GM23338 (cell line): ENCODE data around the gene IFNLR1.

ENCODE experiments used
- CREB1 ChIP-seq: fragments of 250-450 bp; sonication (Bioruptor Pico); IDR thresholded peaks from 2 replicates; pipeline ENCODE4 v1.5.0; 2020; ENCODE audit warnings: low read depth, mild to moderate bottlenecking, moderate library complexity
- CTCF ChIP-seq, 2 experiments: fragments of 200-600 bp in 1 of 2; sonication (generic) in 1 of 2; conservative IDR thresholded peaks; 2 replicates each; pipeline versions ENCODE4 v1.5.1 to v1.6.1; 2016 to 2017; ENCODE audit warnings: antibody characterized with exemption in 2 of 2, low read depth in 2 of 2, mild to moderate bottlenecking in 2 of 2, moderate library complexity in 1 of 2
- EZH2 ChIP-seq: fragments of 200-600 bp; sonication (generic); IDR thresholded peaks from one replicate; pipeline ENCODE4 v1.8.0; 2017; ENCODE audit warnings: antibody characterized with exemption, mild to moderate bottlenecking, low read depth; ENCODE audit not compliant: unreplicated experiment
- EZH2phosphoT487 ChIP-seq: fragments of 200-600 bp; sonication (generic); IDR thresholded peaks from one replicate; pipeline ENCODE4 v1.8.1; 2018; ENCODE audit warnings: antibody characterized with exemption; ENCODE audit not compliant: unreplicated experiment
- JUNB ChIP-seq: IDR thresholded peaks from one replicate; pipeline ENCODE4 v1.6.1; 2016; ENCODE audit warnings: antibody characterized with exemption; ENCODE audit not compliant: unreplicated experiment
- NANOG ChIP-seq: IDR thresholded peaks from 2 replicates; pipeline ENCODE4 v1.6.1; 2016; ENCODE audit warnings: antibody characterized with exemption, borderline replicate concordance
- POLR2AphosphoS5 ChIP-seq: IDR thresholded peaks from 2 replicates; pipeline ENCODE4 v1.6.1; 2016; ENCODE audit warnings: antibody characterized with exemption, low read depth
- ZNF114 ChIP-seq: fragments of 250-450 bp; sonication (Bioruptor Pico); IDR thresholded peaks from 2 replicates; pipeline ENCODE4 v1.5.0; 2020; ENCODE audit warnings: mild to moderate bottlenecking, moderate library complexity
- ZNF331 ChIP-seq: fragments of 250-450 bp; sonication (Bioruptor Pico); IDR thresholded peaks from 2 replicates; pipeline ENCODE4 v1.5.0; 2020; ENCODE audit warnings: low read depth, mild to moderate bottlenecking, moderate library complexity
- TF ChIP-seq, protein P1 (sequence below): IDR thresholded peaks from one replicate; pipeline ENCODE4 v1.6.1; 2018; ENCODE audit warnings: antibody characterized with exemption; ENCODE audit not compliant: unreplicated experiment

- TF ChIP-seq POLR2AphosphoS5 (no peak), CTCF (conservative IDR thresholded peaks at IDR 0.05; ENCODE audit: low read depth in 2 of 2) (no peak), NANOG (no peak), EZH2phosphoT487 (no peak), EZH2 (no peak), CREB1 (CRISPR knock-in tag) (no peak), JUNB (no peak), ZNF114 (CRISPR knock-in tag) (no peak), ZNF331 (no peak)
- TF ChIP-seq, protein P1, sequence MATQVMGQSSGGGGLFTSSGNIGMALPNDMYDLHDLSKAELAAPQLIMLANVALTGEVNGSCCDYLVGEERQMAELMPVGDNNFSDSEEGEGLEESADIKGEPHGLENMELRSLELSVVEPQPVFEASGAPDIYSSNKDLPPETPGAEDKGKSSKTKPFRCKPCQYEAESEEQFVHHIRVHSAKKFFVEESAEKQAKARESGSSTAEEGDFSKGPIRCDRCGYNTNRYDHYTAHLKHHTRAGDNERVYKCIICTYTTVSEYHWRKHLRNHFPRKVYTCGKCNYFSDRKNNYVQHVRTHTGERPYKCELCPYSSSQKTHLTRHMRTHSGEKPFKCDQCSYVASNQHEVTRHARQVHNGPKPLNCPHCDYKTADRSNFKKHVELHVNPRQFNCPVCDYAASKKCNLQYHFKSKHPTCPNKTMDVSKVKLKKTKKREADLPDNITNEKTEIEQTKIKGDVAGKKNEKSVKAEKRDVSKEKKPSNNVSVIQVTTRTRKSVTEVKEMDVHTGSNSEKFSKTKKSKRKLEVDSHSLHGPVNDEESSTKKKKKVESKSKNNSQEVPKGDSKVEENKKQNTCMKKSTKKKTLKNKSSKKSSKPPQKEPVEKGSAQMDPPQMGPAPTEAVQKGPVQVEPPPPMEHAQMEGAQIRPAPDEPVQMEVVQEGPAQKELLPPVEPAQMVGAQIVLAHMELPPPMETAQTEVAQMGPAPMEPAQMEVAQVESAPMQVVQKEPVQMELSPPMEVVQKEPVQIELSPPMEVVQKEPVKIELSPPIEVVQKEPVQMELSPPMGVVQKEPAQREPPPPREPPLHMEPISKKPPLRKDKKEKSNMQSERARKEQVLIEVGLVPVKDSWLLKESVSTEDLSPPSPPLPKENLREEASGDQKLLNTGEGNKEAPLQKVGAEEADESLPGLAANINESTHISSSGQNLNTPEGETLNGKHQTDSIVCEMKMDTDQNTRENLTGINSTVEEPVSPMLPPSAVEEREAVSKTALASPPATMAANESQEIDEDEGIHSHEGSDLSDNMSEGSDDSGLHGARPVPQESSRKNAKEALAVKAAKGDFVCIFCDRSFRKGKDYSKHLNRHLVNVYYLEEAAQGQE = no peak
Observed at GRCh38 chr1:24117132-24117531, 70.0 kb downstream of the IFNLR1 start.
